OCI-LY7 (cell line): ENCODE results near the gene A2ML1. TPM values are rescaled to one million over a fixed set of nuclear protein-coding genes. Genes with fewer than 3 reads are reported as not detected.
"Not testable (repeated sequence)": the region's sequence is repeated elsewhere in the genome, so short reads cannot be mapped to it uniquely, and the experiment has no call there.

Source experiments
- BruUV-seq: library from RNA; stranded (reverse); fragments of 400-500 nt; replicated peaks from 2 replicates; lab custom pipeline; 2021; lab: Mats Ljungman, UMichigan
- CTCF ChIA-PET: fragments of 300-600 bp; sonication (Branson Sonifier 250); formaldehyde crosslinking; loops from one replicate; lab custom pipeline; 2022; ENCODE audit warnings: antibody characterized with exemption; ENCODE audit not compliant: unreplicated experiment; lab: Charles Lee
- POLR2A ChIA-PET: fragments of 300-600 bp; sonication (Branson Sonifier 250); formaldehyde crosslinking; loops from one replicate; lab custom pipeline; 2022; ENCODE audit warnings: antibody characterized with exemption; lab: Charles Lee
- DNase-seq: peaks from one replicate; pipeline ENCODE4 v3.0.0-alpha.2; 2015; ENCODE audit warnings: low spot score
- H2AFZ ChIP-seq: fragments of 200-600 bp; sonication (generic), shearing (Covaris generic); 2 replicates; pipeline ENCODE4 v1.6.1; 2014; ENCODE audit warnings: mild to moderate bottlenecking, antibody characterized with exemption, low read length, moderate library complexity
- H3K27ac ChIP-seq: fragments of 200-600 bp; sonication (generic); 2 replicates; pipeline ENCODE4 v1.5.1; 2014; ENCODE audit warnings: mixed run types, low read depth, mild to moderate bottlenecking, moderate library complexity, low read length, inconsistent platforms; ENCODE audit not compliant: poor library complexity, severe bottlenecking
- H3K36me3 ChIP-seq: fragments of 200-600 bp; sonication (generic); 2 replicates; pipeline ENCODE4 v1.6.1; 2014; ENCODE audit warnings: mild to moderate bottlenecking, antibody characterized with exemption, low read length, moderate library complexity, mixed read lengths; ENCODE audit not compliant: insufficient read depth
- H3K4me1 ChIP-seq: fragments of 200-600 bp; sonication (generic); 2 replicates; pipeline ENCODE4 v1.5.1; 2014; ENCODE audit warnings: mild to moderate bottlenecking, low read length; ENCODE audit not compliant: insufficient read depth, poor library complexity, severe bottlenecking
- H3K4me2 ChIP-seq: fragments of 200-600 bp; sonication (generic); 2 replicates; pipeline ENCODE4 v1.6.1; 2014; ENCODE audit warnings: mild to moderate bottlenecking, low read length
- H3K4me3 ChIP-seq: fragments of 200-600 bp; sonication (generic); 2 replicates; pipeline ENCODE4 v1.5.1; 2014; ENCODE audit warnings: mild to moderate bottlenecking, low read depth, low read length; ENCODE audit not compliant: poor library complexity, severe bottlenecking
- H3K79me2 ChIP-seq: fragments of 200-600 bp; sonication (generic); 2 replicates; pipeline ENCODE4 v1.6.1; 2016; ENCODE audit warnings: low read depth, mild to moderate bottlenecking, low read length, moderate library complexity, mixed read lengths; ENCODE audit not compliant: insufficient read depth
- H3K9me2 ChIP-seq: fragments of 200-600 bp; sonication (generic); 2 replicates; pipeline ENCODE4 v1.6.1; 2016; ENCODE audit warnings: mild to moderate bottlenecking, low read length, mixed read lengths; ENCODE audit not compliant: insufficient read depth
- H3K9me3 ChIP-seq: fragments of 200-600 bp; sonication (generic); 2 replicates; pipeline ENCODE4 v1.6.1; 2014; ENCODE audit warnings: mild to moderate bottlenecking, mixed run types, low read length, mixed read lengths
- H4K20me1 ChIP-seq: fragments of 200-600 bp; sonication (generic); 2 replicates; pipeline ENCODE4 v1.6.1; 2014; ENCODE audit warnings: mild to moderate bottlenecking, antibody characterized with exemption, low read length, moderate library complexity, mixed read lengths; ENCODE audit not compliant: insufficient read depth
- CTCF ChIP-seq: fragments of 200-600 bp; sonication (generic); conservative IDR thresholded peaks from 2 replicates; pipeline ENCODE4 v1.5.1; 2014; ENCODE audit warnings: mild to moderate bottlenecking, antibody characterized with exemption, low read length, moderate library complexity, mixed read lengths
- EZH2phosphoT487 ChIP-seq: fragments of 200-600 bp; sonication (generic); IDR thresholded peaks from 2 replicates; pipeline ENCODE4 v1.6.1; 2018; ENCODE audit warnings: low read depth, borderline replicate concordance, mild to moderate bottlenecking, mixed run types, antibody characterized with exemption, low read length, moderate library complexity, mixed read lengths
- intact Hi-C: fragments of 100-400 bp; cut with micrococcal nuclease; formaldehyde crosslinking; loops from one replicate; pipeline ENCODE4 v1.10.0; 2022; ENCODE audit not compliant: unreplicated experiment
- total RNA-seq, 2 experiments: library from RNA; depleted of rRNA in 1 of 2; stranded (reverse); fragments of >200 nt in 1 of 2; shearing (Covaris generic) in 1 of 2; gene quantifications; 2 replicates each; pipeline ENCODE4 v1.2.3, GENCODE V29; 2014 to 2022

A2ML1 gene
- total RNA-seq, 2 experiments from 2014 or later = not detected

DNA sequence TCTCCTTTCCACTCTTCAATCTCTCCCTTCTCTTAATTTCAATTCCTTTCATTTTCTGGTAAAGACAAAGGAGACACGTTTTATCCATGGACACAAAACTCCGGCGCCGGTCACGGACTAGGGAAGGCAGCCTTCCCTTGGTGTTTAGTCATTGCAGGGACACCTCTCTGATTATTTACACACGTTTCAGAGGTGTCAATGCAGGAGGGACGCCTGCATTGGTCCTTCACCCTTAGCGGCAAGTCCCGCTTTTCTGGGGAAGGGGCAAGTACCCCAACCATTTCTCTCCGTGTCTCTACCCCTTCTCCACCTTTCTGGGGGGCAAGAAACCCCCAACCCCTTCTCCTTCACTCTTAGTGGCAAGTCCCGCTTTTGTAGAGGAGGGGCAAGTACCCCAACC, 16.9 kb upstream of the A2ML1 start:
- H3K36me3 ChIP-seq, H3K9me3 ChIP-seq, H2AFZ ChIP-seq, H3K79me2 ChIP-seq, DNase-seq, H3K27ac ChIP-seq, H3K4me2 ChIP-seq, CTCF ChIA-PET, H3K4me1 ChIP-seq, BruUV-seq, H3K4me3 ChIP-seq, H4K20me1 ChIP-seq, H3K9me2 ChIP-seq, intact Hi-C loops: not testable (repeated sequence)
- POLR2A ChIA-PET = interaction anchor here (0.6 kb wide), 1 partner anchor 193 kb away, joined by 5 read pairs; the partner anchor contains the start of gene AICDA

- DNase-seq, H3K4me1 ChIP-seq, H3K36me3 ChIP-seq, BruUV-seq, H4K20me1 ChIP-seq, H2AFZ ChIP-seq, POLR2A ChIA-PET, H3K9me3 ChIP-seq, intact Hi-C loops, H3K9me2 ChIP-seq, CTCF ChIA-PET, H3K27ac ChIP-seq, H3K4me3 ChIP-seq, H3K79me2 ChIP-seq, H3K4me2 ChIP-seq: not testable (repeated sequence)
These were observed 15.3 kb upstream of the A2ML1 start for GRCh38 chr12:8807084-8807483.

GRCh38 chr12:8810112-8810511, 12.3 kb upstream of the A2ML1 start:
- DNase-seq, H3K27ac ChIP-seq, CTCF ChIA-PET, intact Hi-C loops, H4K20me1 ChIP-seq, H3K4me2 ChIP-seq, H3K36me3 ChIP-seq, POLR2A ChIA-PET, H2AFZ ChIP-seq, BruUV-seq, H3K4me3 ChIP-seq, H3K9me3 ChIP-seq, H3K9me2 ChIP-seq, H3K4me1 ChIP-seq, H3K79me2 ChIP-seq: not testable (repeated sequence)

DNA sequence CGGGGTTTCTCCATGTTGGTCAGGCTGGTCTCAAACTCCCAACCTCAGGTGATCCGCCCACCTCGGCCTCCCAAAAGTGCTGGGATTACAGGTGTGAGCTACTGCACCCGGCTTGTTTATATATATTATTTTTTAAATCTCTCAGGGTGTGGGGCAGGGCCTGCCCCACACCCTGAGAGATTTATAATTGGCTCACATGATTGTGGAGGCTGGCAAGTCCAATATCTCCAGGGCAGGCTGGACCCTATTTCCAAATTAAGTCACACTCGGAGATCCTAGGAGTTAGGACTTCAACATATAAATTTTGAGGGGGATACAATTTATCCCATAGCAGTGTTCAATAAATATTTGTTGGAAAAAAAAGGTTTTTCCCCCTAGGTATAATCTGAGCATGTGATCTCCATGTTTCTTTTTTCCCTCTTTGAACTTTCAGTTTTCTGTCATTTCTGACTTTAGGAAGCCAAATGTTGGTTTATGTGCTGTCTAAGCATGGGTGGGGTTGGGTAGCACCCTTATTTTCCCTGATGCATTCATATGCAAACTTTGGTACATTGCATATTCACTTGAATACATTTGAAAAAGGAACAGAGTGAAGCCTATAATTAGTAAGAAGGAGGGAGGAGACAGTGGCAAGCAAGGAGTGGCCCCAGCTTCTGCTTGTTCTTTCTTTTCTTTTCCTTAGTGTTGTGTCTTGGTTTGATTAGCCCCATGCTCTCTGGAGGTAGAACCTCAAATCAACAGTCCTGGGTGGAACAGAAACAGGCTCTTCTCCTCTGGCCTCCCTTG, 8.7 kb upstream of the A2ML1 start:
- no peak for DNase-seq
- no peaks in the 10 kb centered on the region for H3K79me2 ChIP-seq
- H3K9me3 ChIP-seq = no peaks in the 10 kb centered on the region
- no peak overlapping the region for H3K4me3 ChIP-seq
- no peaks in the 10 kb centered on the region for H3K36me3 ChIP-seq
- ChIA-PET CTCF (no interaction called here), POLR2A (no interaction called here)
- no peak overlapping the region for H3K4me2 ChIP-seq
- TF ChIP-seq CTCF (no peak), EZH2phosphoT487 (no peak)
- H3K27ac ChIP-seq = no peak overlapping the region
- BruUV-seq = no TSS peak
- intact Hi-C loops = no loop called here
- no peaks in the 10 kb centered on the region for H4K20me1 ChIP-seq
- H3K4me1 ChIP-seq = no peaks in the 10 kb centered on the region
- H3K9me2 ChIP-seq = no peaks in the 10 kb centered on the region
- H2AFZ ChIP-seq = no peak overlapping the region
